ENCODE measurements around the gene PDE6D.

- TF ChIP-seq CTCF (IDR thresholded peaks at IDR 0.05) (no peak), POLR2A (IDR thresholded peaks at IDR 0.05) (no peak)
Measured at GRCh38 chr2:231743376-231744116, 37.5 kb downstream of the PDE6D start.
